ENCODE results near the gene BCL11A. TPM values are rescaled to one million over a fixed set of nuclear protein-coding genes. Genes with fewer than 3 reads are reported as not detected.

Gene BCL11A
- total RNA-seq, 1 experiment from 2014 or later = 0.33 TPM

GRCh38 chr2:60483401-60483800 lies 70.1 kb downstream of the BCL11A start:
- intact Hi-C loops (cut with micrococcal nuclease; ENCODE audit: unreplicated experiment) = no loop called here
- BruUV-seq (replicated peaks) = no TSS peak
- Histone ChIP-seq H3K36me3 (ENCODE audit: control insufficient read depth, insufficient read depth, low read length) (no peaks in the 10 kb centered on the region), H3K4me1 (ENCODE audit: control insufficient read depth, insufficient read depth, low read length) (no peaks in the 10 kb centered on the region), H3K9me3 (ENCODE audit: control insufficient read depth, insufficient read depth, low read depth, low read length) (no peaks in the 10 kb centered on the region), H3K27me3 (ENCODE audit: control insufficient read depth, insufficient read depth, low read length) (peaks cover 13% of the 10 kb centered on the region), H3K4me3 (ENCODE audit: low read depth in 2 of 2, low read length in 2 of 2) (no peak overlapping the region), H3K27ac (ENCODE audit: low read length) (no peak overlapping the region)
- ATAC-seq (no peak), DNase-seq (ENCODE audit: low read depth, low spot score) (no peak)
- ChIA-PET CTCF (no interaction called here), POLR2A (no interaction called here)
- in situ Hi-C loops (cut with HindIII; ENCODE audit: low pct_unique_long_range_greater_than_20kb, low sequenced_read_pairs) = no loop called here
- TF ChIP-seq TCF7L2 (IDR thresholded peaks at IDR 0.05; ENCODE audit: low read depth, low read length) (no peak), SIN3A (IDR thresholded peaks at IDR 0.05; ENCODE audit: borderline replicate concordance, insufficient read depth, low read depth, low read length) (no peak), REST (IDR thresholded peaks at IDR 0.05; ENCODE audit: insufficient read depth in 1 of 2, low read depth in 2 of 2, low read length in 1 of 2) (no peak), POLR2AphosphoS5 (IDR thresholded peaks at IDR 0.05; ENCODE audit: low read depth, low read length) (no peak)
- TF ChIP-seq, protein P1, sequence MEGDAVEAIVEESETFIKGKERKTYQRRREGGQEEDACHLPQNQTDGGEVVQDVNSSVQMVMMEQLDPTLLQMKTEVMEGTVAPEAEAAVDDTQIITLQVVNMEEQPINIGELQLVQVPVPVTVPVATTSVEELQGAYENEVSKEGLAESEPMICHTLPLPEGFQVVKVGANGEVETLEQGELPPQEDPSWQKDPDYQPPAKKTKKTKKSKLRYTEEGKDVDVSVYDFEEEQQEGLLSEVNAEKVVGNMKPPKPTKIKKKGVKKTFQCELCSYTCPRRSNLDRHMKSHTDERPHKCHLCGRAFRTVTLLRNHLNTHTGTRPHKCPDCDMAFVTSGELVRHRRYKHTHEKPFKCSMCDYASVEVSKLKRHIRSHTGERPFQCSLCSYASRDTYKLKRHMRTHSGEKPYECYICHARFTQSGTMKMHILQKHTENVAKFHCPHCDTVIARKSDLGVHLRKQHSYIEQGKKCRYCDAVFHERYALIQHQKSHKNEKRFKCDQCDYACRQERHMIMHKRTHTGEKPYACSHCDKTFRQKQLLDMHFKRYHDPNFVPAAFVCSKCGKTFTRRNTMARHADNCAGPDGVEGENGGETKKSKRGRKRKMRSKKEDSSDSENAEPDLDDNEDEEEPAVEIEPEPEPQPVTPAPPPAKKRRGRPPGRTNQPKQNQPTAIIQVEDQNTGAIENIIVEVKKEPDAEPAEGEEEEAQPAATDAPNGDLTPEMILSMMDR (IDR thresholded peaks at IDR 0.05) = no peak

- ChIA-PET CTCF (no interaction called here), POLR2A (no interaction called here)
- Histone ChIP-seq H3K27me3 (ENCODE audit: control insufficient read depth, insufficient read depth, low read length) (peaks cover 6% of the 10 kb centered on the region), H3K4me3 (ENCODE audit: low read depth in 2 of 2, low read length in 2 of 2) (no peak overlapping the region), H3K9me3 (ENCODE audit: control insufficient read depth, insufficient read depth, low read depth, low read length) (no peaks in the 10 kb centered on the region), H3K36me3 (ENCODE audit: control insufficient read depth, insufficient read depth, low read length) (no peaks in the 10 kb centered on the region), H3K4me1 (ENCODE audit: control insufficient read depth, insufficient read depth, low read length) (no peaks in the 10 kb centered on the region), H3K27ac (ENCODE audit: low read length) (no peak overlapping the region)
- TF ChIP-seq, protein P1 (IDR thresholded peaks at IDR 0.05) = no peak
- DNase-seq (ENCODE audit: low read depth, low spot score) (no peak), ATAC-seq (no peak)
- intact Hi-C loops (cut with micrococcal nuclease; ENCODE audit: unreplicated experiment) = no loop called here
- BruUV-seq (replicated peaks) = no TSS peak
- in situ Hi-C loops (cut with HindIII; ENCODE audit: low pct_unique_long_range_greater_than_20kb, low sequenced_read_pairs) = no loop called here
These were observed 71.2 kb downstream of the BCL11A start for GRCh38 chr2:60482222-60482621.

DNA sequence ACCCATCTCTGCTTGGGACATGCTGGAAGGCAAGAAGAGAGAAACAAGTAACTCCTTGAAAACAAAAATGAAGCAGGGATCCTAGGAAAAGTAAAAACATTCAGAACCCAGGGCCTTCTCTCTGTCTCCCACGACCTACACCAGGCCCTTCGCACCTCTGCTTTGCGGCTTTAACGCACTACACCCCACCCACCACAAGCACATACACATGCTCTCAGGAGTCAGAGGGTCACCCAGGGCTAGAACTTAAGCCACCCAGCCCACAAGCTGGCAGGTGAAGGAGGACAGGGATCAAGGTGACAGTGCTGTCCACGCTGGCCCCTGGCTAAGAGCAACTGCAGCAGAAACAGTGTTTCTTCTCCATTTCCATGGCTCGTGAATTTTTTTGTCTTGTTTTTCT lies 72.2 kb downstream of the BCL11A start:
- intact Hi-C loops (cut with micrococcal nuclease; ENCODE audit: unreplicated experiment) (no loop called here), in situ Hi-C loops (cut with HindIII; ENCODE audit: low pct_unique_long_range_greater_than_20kb, low sequenced_read_pairs) (no loop called here)
- no peaks in the 10 kb centered on the region for H3K36me3 ChIP-seq (ENCODE audit: control insufficient read depth, insufficient read depth, low read length)
- no peaks in the 10 kb centered on the region for H3K4me1 ChIP-seq (ENCODE audit: control insufficient read depth, insufficient read depth, low read length)
- H3K27me3 ChIP-seq (ENCODE audit: control insufficient read depth, insufficient read depth, low read length) = peaks cover 5% of the 10 kb centered on the region
- ChIA-PET POLR2A (no interaction called here), CTCF (no interaction called here)
- no peak overlapping the region for H3K4me3 ChIP-seq (ENCODE audit: low read depth in 2 of 2, low read length in 2 of 2)
- TF ChIP-seq SIN3A (IDR thresholded peaks at IDR 0.05; ENCODE audit: borderline replicate concordance, insufficient read depth, low read depth, low read length) (no peak), REST (IDR thresholded peaks at IDR 0.05; ENCODE audit: insufficient read depth in 1 of 2, low read depth in 2 of 2, low read length in 1 of 2) (no peak), TCF7L2 (IDR thresholded peaks at IDR 0.05; ENCODE audit: low read depth, low read length) (no peak), POLR2AphosphoS5 (IDR thresholded peaks at IDR 0.05; ENCODE audit: low read depth, low read length) (no peak)
- TF ChIP-seq, protein P1 (IDR thresholded peaks at IDR 0.05) = no peak
- no peak for ATAC-seq
- no peak overlapping the region for H3K27ac ChIP-seq (ENCODE audit: low read length)
- DNase-seq (ENCODE audit: low read depth, low spot score) = no peak
- BruUV-seq (replicated peaks) = no TSS peak
- no peaks in the 10 kb centered on the region for H3K9me3 ChIP-seq (ENCODE audit: control insufficient read depth, insufficient read depth, low read depth, low read length)
